Hematopoietic multipotent progenitor cell (in vitro differentiated cells): ENCODE data around the gene DPF3. TPM values are rescaled to one million over a fixed set of nuclear protein-coding genes. Genes with fewer than 3 reads are reported as not detected.

Source experiments
- DNase-seq, 3 donors: peaks; one replicate each; pipeline ENCODE4 v3.0.0-alpha.2; 2011 to 2015; ENCODE audit warnings: low read depth in 2 of 3, low spot score in 2 of 3
- total RNA-seq: library from RNA; depleted of rRNA; stranded (reverse); fragments of >200 nt; gene quantifications from one replicate; pipeline ENCODE4 v1.2.3, GENCODE V29; 2012

DPF3 gene
- total RNA-seq, 1 donor, result under 0.01 TPM

GRCh38 chr14:72662214-72662613, 231.7 kb downstream of the DPF3 start:
- no peak for DNase-seq

GRCh38 chr14:72657214-72657921, 236.5 kb downstream of the DPF3 start:
- DNase-seq, result no peak

DNA sequence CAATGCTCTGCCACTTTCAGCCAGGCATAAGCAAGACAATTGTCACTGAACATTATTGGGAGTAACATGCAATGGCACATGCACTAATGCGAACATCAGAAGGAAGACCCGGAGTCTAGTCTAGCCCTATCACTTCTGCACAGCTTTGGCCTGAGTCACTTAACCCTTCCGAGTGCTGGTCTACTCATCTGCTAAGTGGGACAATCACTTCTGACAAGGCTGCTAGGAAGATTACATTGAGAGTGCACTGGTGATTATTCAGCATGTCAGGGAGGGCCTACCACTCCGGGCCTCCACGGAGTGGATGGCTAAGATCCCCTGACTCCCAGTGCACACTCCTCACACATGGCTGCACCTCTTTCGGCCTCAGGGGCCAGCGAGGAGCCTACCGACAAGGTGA, 240.9 kb downstream of the DPF3 start:
- no peak for DNase-seq

- DNase-seq, result no peak
Observed at GRCh38 chr14:72652179-72652578, 241.7 kb downstream of the DPF3 start.

- DNase-seq, result no peak
Observed at GRCh38 chr14:72651714-72652113, 242.2 kb downstream of the DPF3 start.

- DNase-seq, result no peak
Observed at GRCh38 chr14:72651081-72651480, 242.8 kb downstream of the DPF3 start.

- no peak for DNase-seq
Observed at GRCh38 chr14:72649603-72650227, 244.2 kb downstream of the DPF3 start.

GRCh38 chr14:72647782-72648181, 246.1 kb downstream of the DPF3 start:
- no peak for DNase-seq

- DNase-seq, result no peak
Observed at GRCh38 chr14:72646861-72647528, 246.9 kb downstream of the DPF3 start.

DNA sequence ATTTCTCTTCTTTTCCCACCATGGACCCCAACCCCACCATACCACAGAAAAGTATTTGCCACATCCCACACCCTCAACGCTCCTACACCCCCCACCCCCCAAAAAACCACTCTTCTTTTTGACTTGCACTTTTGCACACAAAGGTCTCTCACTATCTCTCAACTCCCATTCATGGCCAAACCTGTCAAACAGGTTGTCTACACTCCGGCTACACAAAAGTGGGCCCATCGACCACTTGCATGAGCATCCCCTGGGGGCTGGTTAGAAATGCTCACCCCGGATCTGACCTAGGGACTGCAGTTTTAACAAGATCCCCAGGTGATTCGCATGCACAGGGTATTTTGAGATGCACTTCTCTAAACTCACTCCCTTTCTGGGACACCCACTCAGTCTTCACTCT, 248.2 kb downstream of the DPF3 start:
- no peak for DNase-seq

DNA sequence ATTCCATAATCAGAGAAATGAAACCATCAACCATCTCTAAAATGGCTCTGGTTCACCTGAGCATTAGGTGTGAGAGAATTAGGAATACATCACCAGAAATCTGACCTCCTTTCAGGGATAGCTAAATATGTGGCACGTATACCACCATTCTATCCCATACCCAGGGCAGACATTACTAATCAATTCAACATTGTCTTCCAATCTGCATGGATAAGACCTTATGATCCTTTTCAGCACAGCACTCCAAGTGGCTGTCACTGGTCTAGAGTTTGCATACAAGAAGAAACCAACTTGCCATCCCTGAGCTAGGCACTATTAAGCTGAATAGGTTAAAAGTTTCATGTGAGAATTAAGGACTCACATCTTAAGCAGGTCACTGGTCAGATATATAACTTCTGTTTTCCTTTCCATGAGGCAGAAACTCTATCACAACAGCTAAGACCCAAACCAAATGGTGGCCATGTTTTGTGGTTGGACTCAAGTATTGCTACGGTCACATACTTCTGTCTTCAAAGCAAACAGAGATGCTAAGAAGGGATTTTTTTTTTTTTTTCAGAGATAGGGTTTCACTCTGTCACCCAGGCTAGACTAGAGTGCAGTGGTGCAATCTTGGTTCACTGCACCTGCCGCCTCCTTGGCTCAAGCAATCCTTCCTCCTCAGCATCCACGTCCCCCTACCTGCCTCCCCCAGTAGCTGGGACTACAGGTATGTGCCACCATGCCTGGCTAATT, 249.0 kb downstream of the DPF3 start:
- DNase-seq, result no peak

- no peak for DNase-seq
Observed at GRCh38 chr14:72644038-72644437, 249.9 kb downstream of the DPF3 start.

- no peak for DNase-seq
Observed at GRCh38 chr14:72643317-72643801, 250.5 kb downstream of the DPF3 start.

DNA sequence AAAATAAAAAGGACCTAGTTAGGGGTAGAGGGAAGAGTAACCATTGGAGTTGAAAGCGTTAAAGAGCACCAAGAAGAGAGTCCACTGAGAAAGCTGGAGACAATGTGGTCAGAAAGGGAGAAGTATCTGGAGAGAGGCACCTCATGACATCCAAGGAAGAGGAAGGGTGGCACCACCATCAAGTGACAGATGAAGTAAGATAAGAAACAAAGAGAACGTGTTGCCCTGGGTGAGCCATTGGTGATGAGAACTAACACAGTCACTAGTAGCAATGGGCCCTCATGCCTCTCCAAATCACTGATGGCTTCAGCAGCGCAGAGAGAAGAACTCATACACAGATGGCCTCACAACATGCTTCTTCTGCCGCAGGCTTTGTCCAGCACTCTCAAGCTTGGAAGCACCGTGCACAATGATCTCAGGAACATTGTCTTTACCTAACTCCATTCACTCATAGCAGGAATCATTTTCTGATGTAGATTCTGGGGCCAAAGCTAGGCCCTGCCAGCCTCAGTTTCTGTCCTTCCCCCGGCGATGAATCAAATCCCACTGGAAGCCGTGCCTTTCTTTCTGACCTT, 252.9 kb downstream of the DPF3 start:
- DNase-seq, result no peak

- DNase-seq, result no peak
Observed at GRCh38 chr14:72638021-72638420, 255.9 kb downstream of the DPF3 start.

GRCh38 chr14:72636871-72637270, 257.0 kb downstream of the DPF3 start:
- DNase-seq, result no peak

- no peak for DNase-seq
Observed at GRCh38 chr14:72636094-72636493, 257.8 kb downstream of the DPF3 start.

DNA sequence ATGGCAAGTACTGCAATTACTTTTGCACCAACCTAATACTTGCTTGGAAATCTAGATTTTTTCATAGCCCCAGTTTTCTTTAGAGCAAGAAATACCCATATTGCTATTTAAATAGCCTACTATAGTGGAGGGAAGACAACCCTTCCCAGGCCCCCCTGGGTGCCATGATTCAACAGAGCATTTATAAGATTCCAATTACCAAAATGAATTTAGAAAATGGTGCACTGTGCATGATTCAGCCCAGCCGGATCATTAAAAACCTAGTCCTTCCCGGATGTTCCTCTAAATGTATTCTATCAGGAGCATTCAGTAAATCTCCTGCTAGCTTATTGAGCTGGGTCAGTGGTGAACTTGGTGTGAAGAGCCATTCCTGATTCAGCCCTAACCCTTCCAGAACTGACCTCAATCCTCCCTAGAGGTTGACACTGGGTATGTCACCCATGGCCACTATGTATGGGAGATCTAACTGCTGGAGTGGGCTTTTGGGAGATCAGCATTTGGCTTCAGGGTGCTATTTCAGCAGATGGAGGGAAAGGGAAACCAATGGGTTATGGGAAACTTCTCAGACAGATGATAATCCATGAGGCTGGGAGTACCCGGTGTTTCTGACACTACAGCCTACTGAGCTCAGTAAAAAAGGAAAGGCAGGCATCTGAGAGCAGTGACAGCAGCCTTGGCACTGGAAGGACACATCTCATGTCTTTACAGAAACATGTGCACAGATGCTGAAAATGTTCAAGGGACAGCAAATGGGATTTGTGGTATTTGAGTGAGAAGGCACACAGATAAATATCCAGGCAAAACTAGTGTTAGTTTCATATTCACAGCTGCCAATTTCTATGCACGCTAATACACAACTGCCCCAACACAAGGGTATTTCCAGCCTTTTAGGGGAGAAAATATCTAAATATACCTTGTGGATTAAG, 258.9 kb downstream of the DPF3 start:
- DNase-seq, result no peak

- no peak for DNase-seq
Observed at GRCh38 chr14:72633551-72633950, 260.4 kb downstream of the DPF3 start.

DNA sequence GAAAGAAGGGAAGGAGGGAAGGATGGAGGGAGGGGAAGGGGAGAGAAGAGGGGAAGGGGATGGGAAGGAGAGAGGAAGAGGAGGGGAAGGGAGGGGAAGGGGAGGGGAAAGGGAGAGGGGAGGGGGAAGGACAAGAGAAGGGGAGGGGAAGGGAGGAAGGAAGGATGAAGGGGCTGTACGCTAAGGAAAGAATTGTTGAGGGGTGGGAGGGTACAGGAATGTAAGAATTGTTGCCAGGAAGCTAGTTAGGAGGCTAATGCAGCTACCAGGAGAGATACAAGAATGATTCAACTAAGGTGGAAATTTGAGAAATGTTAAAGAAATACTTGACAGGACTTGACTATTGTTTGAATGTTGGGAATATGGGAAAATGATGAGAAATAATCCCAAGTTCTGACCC, 261.2 kb downstream of the DPF3 start:
- no peak for DNase-seq
